Heart left ventricle (tissue), 16 donors: ENCODE measurements around the gene SLC25A21. TPM values are rescaled to one million over a fixed set of nuclear protein-coding genes. Genes with fewer than 3 reads are reported as not detected.

Experiments used
- ATAC-seq, 4 donors: fragments of 200-7000 bp; cut with Tn5 transposase; one replicate each; pipeline ENCODE4 v1.9.1; 2020 to 2022; ENCODE audit warnings: moderate library complexity in 4 of 4, mild to moderate bottlenecking in 3 of 4, moderate number of reproducible peaks in 1 of 4
- DNase-seq, 5 donors: peaks; one replicate each; pipeline ENCODE4 v3.0.0-alpha.2; 2020
- H3K27ac ChIP-seq, 12 donors: fragments of 200-600 bp; sonication (generic) in 4 of 12; one replicate each; pipeline versions ENCODE4 v1.5.0 to v1.8.0; 2016 to 2022; ENCODE audit warnings: mild to moderate bottlenecking in 2 of 12
- H3K27me3 ChIP-seq, 9 donors: fragments of 200-600 bp; sonication (generic) in 2 of 9; one replicate each; pipeline versions ENCODE4 v1.5.1 to v1.8.0; 2016 to 2022; ENCODE audit warnings: mild to moderate bottlenecking in 3 of 9
- H3K36me3 ChIP-seq, 9 donors: fragments of 200-600 bp; sonication (generic) in 2 of 9; one replicate each; pipeline versions ENCODE4 v1.5.0 to v1.8.0; 2018 to 2022; ENCODE audit warnings: mild to moderate bottlenecking in 2 of 9
- H3K4me1 ChIP-seq, 12 donors: fragments of 200-600 bp; sonication (generic) in 4 of 12; one replicate each; pipeline versions ENCODE4 v1.5.0 to v1.8.0; 2016 to 2022; ENCODE audit warnings: mild to moderate bottlenecking in 3 of 12
- H3K4me3 ChIP-seq, 12 donors: fragments of 200-600 bp; sonication (generic) in 4 of 12; one replicate each; pipeline versions ENCODE4 v1.5.0 to v1.8.0; 2017 to 2022; ENCODE audit warnings: mild to moderate bottlenecking in 9 of 12, moderate library complexity in 4 of 12
- H3K9me3 ChIP-seq, 12 donors: fragments of 200-600 bp; sonication (generic) in 4 of 12; one replicate each; pipeline versions ENCODE4 v1.5.0 to v1.8.0; 2016 to 2022; ENCODE audit warnings: mild to moderate bottlenecking in 1 of 12
- POLR2A ChIP-seq, 2 donors: fragments of 450-650 bp; IDR thresholded peaks; one replicate each; pipeline ENCODE4 v1.6.1; 2017; ENCODE audit warnings: antibody characterized with exemption in 2 of 2, mild to moderate bottlenecking in 2 of 2, moderate library complexity in 2 of 2
- WGBS, 4 donors: extraction: QIAGEN DNeasy Blood & Tissue Kit in 2 of 4; methylation state at CpG; one replicate each; pipeline versions ENCODE4 v1.1.5 to v1.1.7; 2013 to 2018; 5-methylcytosine and 5-hydroxymethylcytosine counted together
- intact Hi-C, 10 donors: fragments of 100-400 bp; cut with DNase I; formaldehyde crosslinking; loops; one replicate each; pipeline versions ENCODE4 v1.11.1 to v1.14.2; 2022
- polyA plus RNA-seq, 2 donors: library from polyadenylated mRNA; stranded (reverse); fragments of 200-250 nt; gene quantifications; one replicate each; pipeline ENCODE4 v1.2.3, GENCODE V29; 2013
- total RNA-seq, 9 donors: library from RNA; depleted of rRNA in 2 of 9; stranded (reverse); fragments of >200 nt in 2 of 9; fragmentation: NEBNext Ultra II Directional in 3 of 9; extraction: Animal tissue kit (Norgen Biotek cat#: 25700) in 3 of 9; gene quantifications; one replicate each; pipeline versions ENCODE4 v1.1.0 to v1.2.4, GENCODE V29; 2016 to 2023
- TF ChIP-seq, protein P1 (sequence below), 12 donors: fragments of 200-600 bp; sonication (generic) in 4 of 12; IDR thresholded peaks; one replicate each; pipeline versions ENCODE4 v1.5.0 to v1.8.0; 2018 to 2022; ENCODE audit warnings: antibody characterized with exemption in 12 of 12, mild to moderate bottlenecking in 5 of 12
- donor health status: ischemic (EF 13 %, LVEDD 7.1; RV severe dilation, severe dysfunction).
- donor health status: healthy with polysubstance abuse.
- donor health status: DM: no; HTN: yes; CAD: no.
- donor health status: DM: no; HTN: no; CAD: no.
- donor health status: ischemic (EF 25% LVEDD 6.9; RV normal size, moderate dysfunction).
- donor health status: ischemic (EF 25% LVEDD 5.7; RV mildly dilated, moderate dysfunction).
- donor health status: healthy.
- donor health status: DM: yes; HTN: yes; CAD: no.
- donor health status: ischemic (EF 35%, LVEDD 5.7; RV mildly dilated, moderate dysfunction).
- donor health status: nonischemic (EF 11% LVEDD 7.7; RV severe dilation, severe dysfunction).
- donor health status: DM: yes; HTN: yes; CAD: no.
- donor health status: PGD.
- donor health status: ischemic (EF 29% LVEDD 5.4; RV normal size, mild dysfunction).
- donor health status: nonischemic (EF 23%, LVEDD 6.1; RV moderate dilation, normal function).

Gene SLC25A21
- total and polyA plus RNA-seq, 11 donors, result 0.12 to 1.6 (median 0.24) TPM; not detected in 1

DNA sequence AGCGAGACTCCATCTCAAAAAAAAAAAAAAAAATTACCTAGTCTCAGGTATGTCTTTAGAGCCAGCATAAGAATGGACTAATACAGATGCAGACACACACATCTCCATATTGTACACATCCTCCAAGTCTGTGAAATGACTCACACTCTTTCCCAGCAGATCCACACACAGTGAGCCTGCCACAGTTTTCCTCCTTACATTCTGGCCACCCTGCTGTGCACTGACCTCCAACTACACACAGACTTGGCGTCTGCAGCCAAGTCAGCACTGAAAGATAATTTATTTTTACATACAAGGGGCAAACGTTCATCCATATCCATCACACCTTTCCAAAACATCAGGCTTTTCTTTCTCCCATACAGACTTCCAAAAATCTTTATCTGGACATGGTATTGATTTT is 115.9 kb downstream of the SLC25A21 start:
- ATAC-seq (no peak), DNase-seq (no peak)
- TF ChIP-seq, protein P1, sequence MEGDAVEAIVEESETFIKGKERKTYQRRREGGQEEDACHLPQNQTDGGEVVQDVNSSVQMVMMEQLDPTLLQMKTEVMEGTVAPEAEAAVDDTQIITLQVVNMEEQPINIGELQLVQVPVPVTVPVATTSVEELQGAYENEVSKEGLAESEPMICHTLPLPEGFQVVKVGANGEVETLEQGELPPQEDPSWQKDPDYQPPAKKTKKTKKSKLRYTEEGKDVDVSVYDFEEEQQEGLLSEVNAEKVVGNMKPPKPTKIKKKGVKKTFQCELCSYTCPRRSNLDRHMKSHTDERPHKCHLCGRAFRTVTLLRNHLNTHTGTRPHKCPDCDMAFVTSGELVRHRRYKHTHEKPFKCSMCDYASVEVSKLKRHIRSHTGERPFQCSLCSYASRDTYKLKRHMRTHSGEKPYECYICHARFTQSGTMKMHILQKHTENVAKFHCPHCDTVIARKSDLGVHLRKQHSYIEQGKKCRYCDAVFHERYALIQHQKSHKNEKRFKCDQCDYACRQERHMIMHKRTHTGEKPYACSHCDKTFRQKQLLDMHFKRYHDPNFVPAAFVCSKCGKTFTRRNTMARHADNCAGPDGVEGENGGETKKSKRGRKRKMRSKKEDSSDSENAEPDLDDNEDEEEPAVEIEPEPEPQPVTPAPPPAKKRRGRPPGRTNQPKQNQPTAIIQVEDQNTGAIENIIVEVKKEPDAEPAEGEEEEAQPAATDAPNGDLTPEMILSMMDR (IDR thresholded peaks at IDR 0.05), result no peak
- no peak for TF ChIP-seq POLR2A (IDR thresholded peaks at IDR 0.05)
- Histone ChIP-seq H3K4me3 (no peak overlapping the region), H3K4me1 (no peaks in the 10 kb centered on the region), H3K27ac (no peak overlapping the region), H3K27me3 (no peaks in the 10 kb centered on the region), H3K9me3 (peaks cover 0 to 14% (median 8%) of the 10 kb centered on the region in 12 donors), H3K36me3 (no peaks in the 10 kb centered on the region)
- intact Hi-C loops, result no loop called here
- 45 to 56% (median 49%) methylated on average over 3 of the region's 3 CpGs for WGBS, 4 donors

DNA sequence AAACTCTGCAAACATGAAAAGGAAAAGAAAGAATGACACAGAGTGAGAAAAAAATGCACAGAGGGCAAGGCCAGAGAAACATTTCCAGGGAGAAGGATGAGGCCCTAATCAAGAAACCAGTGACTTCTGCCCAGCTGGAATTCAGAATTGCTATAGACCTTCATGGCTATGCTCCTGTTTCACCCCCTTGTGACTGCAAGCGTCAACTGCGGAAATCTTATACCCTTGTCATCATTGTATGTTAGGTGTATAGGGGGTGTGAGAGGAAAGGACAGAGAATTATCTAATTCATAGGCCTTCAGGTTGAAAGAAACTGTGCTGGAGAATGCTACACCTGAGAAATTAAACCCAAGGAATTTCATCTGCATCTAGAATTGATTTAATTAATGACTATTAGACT is 117.5 kb downstream of the SLC25A21 start:
- H3K36me3 ChIP-seq, result no peaks in the 10 kb centered on the region
- H3K4me1 ChIP-seq, result no peaks in the 10 kb centered on the region
- H3K9me3 ChIP-seq, result peaks cover 0 to 14% (median 8%) of the 10 kb centered on the region in 12 donors
- intact Hi-C loops, result no loop called here
- ATAC-seq (no peak), DNase-seq (no peak)
- no peak for TF ChIP-seq POLR2A (IDR thresholded peaks at IDR 0.05)
- TF ChIP-seq, protein P1 (IDR thresholded peaks at IDR 0.05), result no peak
- H3K27ac ChIP-seq, result no peak overlapping the region
- WGBS, 4 donors, result 93 to 98% (median 95%) methylated on average over 2 of the region's 2 CpGs
- H3K27me3 ChIP-seq, result no peaks in the 10 kb centered on the region
- H3K4me3 ChIP-seq, result no peak overlapping the region

DNA sequence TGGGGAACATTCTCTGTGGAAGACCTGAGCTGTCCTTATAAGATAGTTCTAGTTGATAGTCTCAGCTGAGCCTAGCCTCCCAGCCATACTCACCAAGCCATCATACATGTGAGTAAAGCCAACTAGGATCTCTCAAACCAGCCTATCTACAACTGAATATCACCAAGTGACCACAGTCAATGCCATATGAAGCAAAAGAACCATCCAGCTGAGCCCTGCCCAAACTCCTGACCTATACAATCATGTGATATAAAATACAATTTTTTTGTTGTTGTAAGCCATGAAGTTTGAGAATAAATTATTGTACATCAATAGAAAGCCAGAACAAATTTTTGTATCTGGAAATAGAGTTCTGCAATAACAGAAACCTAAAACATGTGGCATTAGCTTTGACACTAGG is 118.3 kb downstream of the SLC25A21 start:
- Histone ChIP-seq H3K27me3 (no peaks in the 10 kb centered on the region), H3K36me3 (no peaks in the 10 kb centered on the region), H3K4me1 (no peaks in the 10 kb centered on the region), H3K9me3 (peaks cover 0 to 14% (median 8%) of the 10 kb centered on the region in 12 donors), H3K27ac (no peak overlapping the region), H3K4me3 (no peak overlapping the region)
- no peak for DNase-seq
- TF ChIP-seq, protein P1 (IDR thresholded peaks at IDR 0.05), result no peak
- TF ChIP-seq POLR2A (IDR thresholded peaks at IDR 0.05), result no peak
- no peak for ATAC-seq
- intact Hi-C loops, result no loop called here

DNA sequence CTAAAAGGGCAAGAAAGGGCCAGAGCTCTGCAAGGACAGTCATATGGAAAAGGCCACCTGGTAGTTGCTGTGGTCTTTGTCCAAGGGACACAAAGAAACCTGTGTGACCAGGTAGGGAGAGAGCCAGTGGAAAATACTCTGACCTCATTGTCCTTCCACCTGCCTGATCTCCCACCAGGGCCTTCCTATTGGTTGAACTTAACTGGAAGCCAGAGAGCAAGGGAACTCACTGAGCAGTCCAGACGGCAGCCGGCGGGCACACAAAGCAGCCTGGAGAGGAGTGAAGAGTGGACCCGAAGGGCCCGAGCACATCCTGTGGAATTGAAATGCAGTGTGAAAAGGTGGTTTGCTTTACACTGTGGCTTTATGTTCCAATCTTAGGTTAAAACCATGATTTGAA is 120.7 kb downstream of the SLC25A21 start:
- Histone ChIP-seq H3K36me3 (no peaks in the 10 kb centered on the region), H3K27me3 (no peaks in the 10 kb centered on the region), H3K4me3 (no peak overlapping the region), H3K27ac (no peak overlapping the region), H3K4me1 (no peaks in the 10 kb centered on the region), H3K9me3 (peaks cover 0 to 14% (median 8%) of the 10 kb centered on the region in 12 donors)
- DNase-seq, result no peak
- WGBS, 4 donors, result 86 to 92% (median 88%) methylated on average over 5 of the region's 5 CpGs
- TF ChIP-seq POLR2A (IDR thresholded peaks at IDR 0.05), result no peak
- TF ChIP-seq, protein P1 (IDR thresholded peaks at IDR 0.05), result no peak
- intact Hi-C loops, result no loop called here
- ATAC-seq, result no peak
